Mesodermal cell (in vitro differentiated cells): ENCODE measurements around the gene PTPRO.

ENCODE experiments used
- H3K27ac ChIP-seq: 2 replicates; pipeline ENCODE4 v1.7.0; 2013; ENCODE audit warnings: mild to moderate bottlenecking, low read depth, low read length, moderate library complexity; ENCODE audit not compliant: severe bottlenecking
- H3K36me3 ChIP-seq: 2 replicates; pipeline ENCODE4 v1.7.1; 2013; ENCODE audit warnings: mild to moderate bottlenecking, low read length, moderate library complexity; ENCODE audit not compliant: control insufficient read depth, insufficient read depth
- H3K4me1 ChIP-seq: one replicate; pipeline ENCODE4 v1.7.1; 2013; ENCODE audit warnings: mild to moderate bottlenecking, low read length; ENCODE audit not compliant: insufficient read depth, control insufficient read depth, poor library complexity, severe bottlenecking
- H3K4me3 ChIP-seq: 2 replicates; pipeline ENCODE4 v1.7.0; 2013; ENCODE audit warnings: low read length, control low read depth, mild to moderate bottlenecking; ENCODE audit not compliant: insufficient read depth, poor library complexity, severe bottlenecking; ENCODE audit errors: extremely low read depth
- H3K9me3 ChIP-seq: 2 replicates; pipeline ENCODE4 v1.7.1; 2013; ENCODE audit warnings: mild to moderate bottlenecking, low read length, moderate library complexity; ENCODE audit not compliant: control insufficient read depth
- WGBS, 2 experiments: methylation state at CpG; one replicate each; pipeline ENCODE4 v1.1.5; 2013; ENCODE audit warnings: missing lambda C conversion rate in 2 of 2; ENCODE audit not compliant: insufficient coverage in 2 of 2; 5-methylcytosine and 5-hydroxymethylcytosine counted together

The PTPRO gene

DNA sequence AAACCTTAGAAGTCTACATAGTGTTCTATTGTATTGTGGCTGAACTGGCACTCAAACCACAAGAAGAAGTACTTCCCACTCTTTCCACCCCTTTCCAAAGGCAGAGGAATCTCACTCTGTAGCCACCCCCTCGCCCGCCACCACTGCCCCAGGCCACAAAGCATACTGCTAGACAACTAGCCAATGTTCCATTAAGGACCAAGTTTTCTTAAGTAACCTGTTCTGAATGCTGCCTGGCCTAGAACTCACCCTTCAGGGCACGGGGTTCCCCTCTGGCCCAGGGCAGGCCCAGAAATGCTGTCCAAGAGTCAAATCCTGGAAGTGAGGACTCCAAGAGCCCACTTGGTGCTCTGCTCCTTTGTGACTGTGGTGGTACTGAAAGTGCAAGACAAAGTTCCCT lies 15.7 kb upstream of the PTPRO start:
- Histone ChIP-seq H3K27ac (no peak overlapping the region), H3K4me3 (no peak overlapping the region), H3K9me3 (no peaks in the 10 kb centered on the region), H3K36me3 (no peaks in the 10 kb centered on the region), H3K4me1 (no peaks in the 10 kb centered on the region)
- 75 to 89% methylated on average over 2 to 3 of the region's 3 CpGs for WGBS, 2 experiments

DNA sequence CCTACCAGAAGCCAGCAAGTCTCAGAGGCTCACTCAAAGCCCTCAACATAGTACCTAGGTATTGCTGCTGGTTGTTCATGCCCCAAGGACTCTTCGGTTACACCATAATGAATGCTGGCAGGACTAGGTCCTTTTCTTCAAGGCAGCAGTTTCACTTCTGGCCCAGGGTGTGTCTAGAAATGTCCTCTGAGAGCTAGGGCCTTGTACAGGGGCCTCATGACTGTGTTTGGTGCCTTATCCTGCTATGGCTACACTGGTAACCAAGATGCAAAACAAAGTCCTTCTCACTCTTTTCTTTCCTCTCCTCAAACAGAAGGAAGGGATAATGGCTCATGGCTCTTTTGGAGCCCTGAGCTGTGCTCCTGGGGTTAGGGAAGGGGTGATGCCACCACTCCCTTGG lies 15.2 kb upstream of the PTPRO start:
- H3K9me3 ChIP-seq = no peaks in the 10 kb centered on the region
- H3K4me1 ChIP-seq = no peaks in the 10 kb centered on the region
- WGBS, 2 experiments = 78 to 100% methylated on average over 1 of the region's 1 CpG
- no peak overlapping the region for H3K27ac ChIP-seq
- H3K4me3 ChIP-seq = no peak overlapping the region
- H3K36me3 ChIP-seq = no peaks in the 10 kb centered on the region

DNA sequence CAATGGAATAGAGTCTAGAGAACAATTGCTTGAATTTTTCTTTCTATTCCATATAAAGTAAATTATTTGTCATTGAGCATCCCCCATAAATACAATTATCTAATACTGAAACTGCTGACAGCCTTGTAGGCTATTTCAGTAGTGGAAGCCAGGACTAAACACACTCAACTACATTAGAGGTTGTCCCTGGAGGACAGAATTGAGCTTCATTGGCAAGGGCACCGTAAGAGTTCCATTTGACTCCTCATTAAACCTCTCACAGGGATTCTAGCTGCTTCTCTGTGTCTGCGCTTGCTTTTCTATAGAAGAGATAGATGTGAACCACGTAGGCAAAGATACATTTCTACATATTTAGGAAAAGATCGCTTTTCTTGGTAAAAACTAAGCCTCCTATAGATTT lies 3.5 kb upstream of the PTPRO start:
- no peak overlapping the region for H3K4me3 ChIP-seq
- WGBS, 2 experiments = 88% methylated on average over 1 of the region's 4 CpGs; no CpG with 5 or more reads in 1 of the 2 experiments

DNA sequence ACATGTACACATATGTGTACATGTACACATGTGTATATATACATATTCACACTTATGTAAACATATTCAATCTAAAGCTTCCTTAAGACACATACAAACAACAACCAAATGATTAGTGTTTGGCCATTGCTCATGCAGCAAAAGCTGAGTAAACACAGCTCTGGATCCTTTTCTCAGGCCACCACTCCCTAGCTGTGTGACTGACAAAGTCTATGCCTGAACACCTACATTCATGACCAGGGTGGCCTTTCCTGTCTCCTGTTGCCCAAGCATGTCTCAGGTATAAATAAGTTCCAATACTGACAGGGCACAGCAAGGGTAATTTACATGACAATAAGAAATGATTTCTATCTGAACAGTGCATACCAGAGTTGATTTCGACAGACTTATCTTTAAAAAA lies 1.4 kb upstream of the PTPRO start:
- Histone ChIP-seq H3K4me3 (no peak overlapping the region), H3K36me3 (no peaks in the 10 kb centered on the region), H3K9me3 (no peaks in the 10 kb centered on the region), H3K4me1 (no peaks in the 10 kb centered on the region), H3K27ac (no peak overlapping the region)
- WGBS, 2 experiments = no CpG with 5 or more reads among the region's 1 CpG

More for the DNA sequence above, 3.5 kb upstream of the PTPRO start:
- H3K27ac ChIP-seq = no peak overlapping the region
- H3K9me3 ChIP-seq = no peaks in the 10 kb centered on the region
- no peaks in the 10 kb centered on the region for H3K36me3 ChIP-seq
- no peaks in the 10 kb centered on the region for H3K4me1 ChIP-seq

DNA sequence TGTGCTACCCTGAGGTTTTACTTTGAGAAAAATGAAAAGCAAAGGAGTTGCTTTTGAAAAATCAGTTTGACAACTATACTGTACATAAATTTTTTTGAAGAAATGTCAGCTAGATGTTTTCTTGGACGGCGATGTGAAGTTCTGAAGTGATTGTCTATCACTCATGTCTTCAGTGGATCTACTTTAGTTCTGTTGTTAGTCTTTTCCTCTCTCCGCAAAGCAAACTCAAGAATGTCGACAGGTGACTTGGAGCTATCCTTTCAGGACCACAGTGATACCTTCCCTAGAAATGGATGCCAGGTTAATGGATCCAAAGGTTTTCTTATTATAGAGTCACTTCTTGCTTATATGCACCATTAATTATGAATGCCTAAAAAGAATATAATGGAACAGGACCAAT lies 1.2 kb downstream of the PTPRO start:
- no peak overlapping the region for H3K4me3 ChIP-seq
- WGBS, 2 experiments = 55% methylated on average over 2 of the region's 4 CpGs; no CpG with 5 or more reads in 1 of the 2 experiments
- H3K27ac ChIP-seq = no peak overlapping the region
- no peaks in the 10 kb centered on the region for H3K4me1 ChIP-seq
- no peaks in the 10 kb centered on the region for H3K36me3 ChIP-seq
- no peaks in the 10 kb centered on the region for H3K9me3 ChIP-seq

DNA sequence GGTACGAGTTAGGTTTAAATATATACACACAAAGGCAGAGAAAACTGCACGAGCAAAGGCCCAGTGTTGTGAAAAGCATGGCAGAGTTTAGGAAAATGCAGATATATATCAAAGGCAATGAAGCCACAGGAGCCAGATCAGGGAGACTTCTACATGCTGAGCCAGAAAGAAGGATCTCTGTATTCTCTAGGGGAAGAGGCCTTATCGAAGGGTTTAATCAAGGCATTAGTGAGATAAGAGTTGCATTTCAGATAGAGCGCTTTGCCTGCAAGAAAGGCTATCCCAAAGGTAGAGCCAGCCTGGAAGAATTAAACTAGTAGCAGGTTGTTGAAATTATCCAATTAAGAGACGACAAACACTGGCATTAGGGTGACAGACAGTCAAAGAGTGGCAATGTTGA lies 7.6 kb downstream of the PTPRO start:
- H3K27ac ChIP-seq = no peak overlapping the region
- no peaks in the 10 kb centered on the region for H3K36me3 ChIP-seq
- WGBS, 2 experiments = 91 to 92% methylated on average over 3 to 5 of the region's 5 CpGs
- no peak overlapping the region for H3K4me3 ChIP-seq
- H3K9me3 ChIP-seq = no peaks in the 10 kb centered on the region
- no peaks in the 10 kb centered on the region for H3K4me1 ChIP-seq

DNA sequence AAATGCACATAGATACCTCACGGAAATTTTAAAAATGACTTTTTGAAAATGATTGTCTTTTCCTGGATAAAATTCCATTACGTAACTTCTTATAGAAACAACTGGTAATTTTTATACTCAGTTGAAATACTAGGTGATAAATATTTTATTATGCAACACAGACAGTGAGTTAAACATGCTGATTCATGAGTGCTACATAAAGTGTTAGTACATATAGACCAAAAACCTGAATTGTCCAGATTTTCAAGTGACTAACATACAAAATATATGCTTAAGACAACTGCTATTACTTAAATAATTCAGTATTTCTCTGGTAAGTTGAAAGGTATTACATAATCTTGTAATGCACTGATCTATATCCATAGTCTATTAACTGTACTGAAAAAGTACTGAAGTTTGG lies 11.9 kb downstream of the PTPRO start:
- Histone ChIP-seq H3K9me3 (no peaks in the 10 kb centered on the region), H3K4me3 (no peak overlapping the region), H3K4me1 (no peaks in the 10 kb centered on the region), H3K27ac (no peak overlapping the region), H3K36me3 (no peaks in the 10 kb centered on the region)
- WGBS, 2 experiments = no CpG with 5 or more reads among the region's 2 CpGs

DNA sequence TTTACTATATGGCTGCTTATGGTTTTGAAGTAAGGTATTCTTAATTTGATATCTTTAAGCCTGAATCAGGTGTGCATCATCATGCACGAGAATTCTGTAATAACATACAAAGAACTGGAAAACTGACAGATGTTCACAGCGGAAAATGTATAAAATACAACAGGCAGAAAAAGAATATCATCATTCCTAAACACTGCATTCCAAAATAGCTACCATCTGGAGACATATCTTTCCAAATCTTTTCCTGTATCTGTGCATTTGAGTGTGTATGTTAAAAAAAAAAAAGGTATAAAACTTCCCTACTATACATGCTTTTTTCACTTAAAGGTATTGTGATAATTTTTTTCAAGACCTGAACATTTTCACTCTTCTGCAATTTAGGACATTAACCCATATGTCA lies 13.7 kb downstream of the PTPRO start:
- Histone ChIP-seq H3K9me3 (no peaks in the 10 kb centered on the region), H3K27ac (no peak overlapping the region), H3K36me3 (no peaks in the 10 kb centered on the region), H3K4me1 (no peaks in the 10 kb centered on the region), H3K4me3 (no peak overlapping the region)
- 100% methylated on average over 1 of the region's 2 CpGs; no CpG with 5 or more reads in 1 of the 2 experiments for WGBS, 2 experiments

DNA sequence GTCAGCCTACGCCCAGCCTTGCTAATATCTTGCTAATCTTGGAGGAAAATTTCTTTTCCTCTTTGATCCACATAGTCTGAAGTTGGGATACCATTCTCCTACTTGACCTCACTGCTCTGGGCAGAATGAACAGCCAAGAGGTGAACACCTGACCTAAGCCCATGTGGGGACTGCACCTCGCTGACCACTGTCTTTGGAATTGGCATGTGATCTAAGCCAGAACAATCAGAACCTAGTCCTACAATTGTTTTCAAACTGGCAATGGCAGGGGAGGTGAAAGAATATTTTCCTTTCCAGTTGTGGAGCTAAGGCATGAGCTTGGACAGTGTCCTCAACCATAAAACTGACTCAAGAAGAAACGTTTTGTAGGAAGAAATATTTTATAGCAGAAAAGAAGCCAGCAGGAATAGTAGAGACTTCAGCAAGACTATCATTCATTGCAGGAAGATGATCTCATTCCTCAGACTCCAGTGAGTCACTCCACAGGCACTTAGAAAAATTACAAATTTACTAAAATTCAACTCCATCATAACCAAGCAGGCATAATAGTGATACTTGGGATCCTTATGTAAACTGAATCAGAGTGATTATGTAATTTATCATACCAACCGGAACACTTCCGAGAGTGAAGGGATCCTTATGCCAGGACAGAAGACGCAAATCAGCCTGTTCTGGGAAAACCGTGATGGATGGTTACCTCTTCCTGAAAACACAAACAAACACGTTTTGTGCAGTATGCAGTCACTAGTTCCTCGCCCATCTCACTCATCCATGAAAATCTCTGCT lies 14.7 kb downstream of the PTPRO start:
- 82 to 94% methylated on average over 6 of the region's 9 CpGs for WGBS, 2 experiments
- Histone ChIP-seq H3K36me3 (no peaks in the 10 kb centered on the region), H3K27ac (no peak overlapping the region), H3K9me3 (no peaks in the 10 kb centered on the region), H3K4me3 (no peak overlapping the region), H3K4me1 (no peaks in the 10 kb centered on the region)

DNA sequence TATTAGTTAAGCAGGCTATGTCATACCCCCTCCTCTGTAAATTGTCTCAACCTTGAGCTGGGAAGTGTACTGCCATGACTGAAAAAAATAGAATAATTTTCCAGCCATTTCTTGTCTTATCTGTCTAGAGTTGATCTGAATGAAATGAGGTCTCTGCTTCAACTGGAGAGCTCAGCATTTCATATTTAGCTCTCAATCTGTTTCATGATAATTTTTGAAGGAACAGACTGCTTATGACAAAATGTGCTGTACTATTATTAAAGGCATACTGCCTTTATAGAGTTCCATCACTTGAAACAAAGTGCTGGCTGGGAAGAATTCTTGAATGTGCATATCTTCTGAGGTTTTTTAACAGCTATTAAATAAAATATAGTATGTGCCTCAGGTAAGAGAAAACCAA lies 19.1 kb downstream of the PTPRO start:
- no peak overlapping the region for H3K4me3 ChIP-seq
- H3K36me3 ChIP-seq = no peaks in the 10 kb centered on the region
- no peaks in the 10 kb centered on the region for H3K9me3 ChIP-seq
- H3K4me1 ChIP-seq = no peaks in the 10 kb centered on the region
- no peak overlapping the region for H3K27ac ChIP-seq

DNA sequence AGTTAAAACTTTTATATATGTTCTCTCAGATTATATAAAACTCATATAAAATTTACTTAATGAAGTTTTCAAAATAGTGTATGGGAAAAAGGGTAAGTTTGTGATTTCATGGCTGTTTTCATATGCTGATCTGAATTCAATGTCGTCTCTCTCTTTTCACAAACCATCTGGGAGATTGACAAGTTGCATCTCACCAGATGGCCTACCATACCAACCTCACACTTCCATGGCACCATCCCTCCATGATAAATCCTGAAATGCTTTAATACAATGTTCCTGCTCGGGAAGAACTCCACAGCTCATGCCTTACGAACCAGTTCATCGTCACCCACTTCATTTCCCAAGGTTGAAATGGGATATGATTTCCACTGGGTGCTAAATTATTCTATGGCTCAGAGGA lies 22.3 kb downstream of the PTPRO start:
- no peak overlapping the region for H3K27ac ChIP-seq
- 81 to 83% methylated on average over 1 to 3 of the region's 4 CpGs for WGBS, 2 experiments
- no peaks in the 10 kb centered on the region for H3K9me3 ChIP-seq
- H3K4me1 ChIP-seq = no peaks in the 10 kb centered on the region
- no peak overlapping the region for H3K4me3 ChIP-seq
- H3K36me3 ChIP-seq = no peaks in the 10 kb centered on the region
